Astrocyte (in vitro differentiated cells and primary cell): ENCODE measurements around the gene GMDS.

ENCODE experiments used
- EZH2 ChIP-seq: IDR thresholded peaks from 2 replicates; pipeline ENCODE4 v1.6.1; 2012; ENCODE audit warnings: mild to moderate bottlenecking, low read length, inconsistent platforms; ENCODE audit not compliant: insufficient read depth
- TF ChIP-seq, protein P1 (sequence below): IDR thresholded peaks from 2 replicates; pipeline ENCODE4 v1.5.1; 2011; ENCODE audit warnings: low read depth, mild to moderate bottlenecking, inconsistent platforms, low read length, moderate library complexity; ENCODE audit not compliant: insufficient read depth

DNA sequence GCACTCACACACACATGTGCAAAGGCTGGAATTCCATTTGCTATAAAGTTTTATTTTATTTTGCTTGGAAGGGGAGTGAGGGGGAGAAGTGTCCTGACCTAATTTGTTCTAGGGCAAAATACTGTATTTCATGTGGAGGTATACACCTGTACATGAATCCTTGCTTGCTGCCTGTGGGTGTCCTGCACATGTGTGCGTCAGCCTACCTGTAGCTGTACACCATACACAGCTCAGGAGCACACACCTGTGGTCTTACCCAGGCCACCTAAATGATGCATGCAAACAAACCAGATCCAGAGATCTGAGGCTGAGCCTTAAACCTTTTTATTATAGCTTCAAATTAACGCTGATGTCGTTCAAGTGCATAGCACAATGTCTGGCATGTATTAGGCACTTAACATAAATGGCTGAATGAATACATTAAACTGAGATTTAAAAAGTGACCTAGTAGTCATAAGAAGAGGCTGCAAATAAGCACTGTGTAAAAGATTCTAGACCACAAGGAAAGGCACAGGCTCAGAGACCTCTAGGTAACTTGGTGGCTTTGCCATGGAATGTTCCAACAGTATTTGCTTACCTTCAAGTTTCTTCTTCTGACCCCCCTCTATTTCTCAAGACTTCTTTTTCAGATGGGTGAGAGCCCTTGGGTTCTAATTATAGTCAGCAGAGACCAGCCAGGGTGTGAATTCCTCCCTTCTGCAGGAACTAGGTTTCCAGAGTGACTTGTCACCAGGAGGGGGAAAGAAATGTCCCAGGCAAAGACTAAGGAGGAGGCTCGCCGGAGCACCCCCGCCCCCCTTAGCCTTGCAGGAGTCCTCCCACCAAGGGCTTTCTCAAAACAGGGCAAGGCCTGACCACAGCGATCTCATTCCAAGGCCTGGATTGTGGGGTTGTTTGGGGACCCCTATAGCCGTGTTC lies 622.3 kb downstream of the GMDS start:
- TF ChIP-seq, protein P1, sequence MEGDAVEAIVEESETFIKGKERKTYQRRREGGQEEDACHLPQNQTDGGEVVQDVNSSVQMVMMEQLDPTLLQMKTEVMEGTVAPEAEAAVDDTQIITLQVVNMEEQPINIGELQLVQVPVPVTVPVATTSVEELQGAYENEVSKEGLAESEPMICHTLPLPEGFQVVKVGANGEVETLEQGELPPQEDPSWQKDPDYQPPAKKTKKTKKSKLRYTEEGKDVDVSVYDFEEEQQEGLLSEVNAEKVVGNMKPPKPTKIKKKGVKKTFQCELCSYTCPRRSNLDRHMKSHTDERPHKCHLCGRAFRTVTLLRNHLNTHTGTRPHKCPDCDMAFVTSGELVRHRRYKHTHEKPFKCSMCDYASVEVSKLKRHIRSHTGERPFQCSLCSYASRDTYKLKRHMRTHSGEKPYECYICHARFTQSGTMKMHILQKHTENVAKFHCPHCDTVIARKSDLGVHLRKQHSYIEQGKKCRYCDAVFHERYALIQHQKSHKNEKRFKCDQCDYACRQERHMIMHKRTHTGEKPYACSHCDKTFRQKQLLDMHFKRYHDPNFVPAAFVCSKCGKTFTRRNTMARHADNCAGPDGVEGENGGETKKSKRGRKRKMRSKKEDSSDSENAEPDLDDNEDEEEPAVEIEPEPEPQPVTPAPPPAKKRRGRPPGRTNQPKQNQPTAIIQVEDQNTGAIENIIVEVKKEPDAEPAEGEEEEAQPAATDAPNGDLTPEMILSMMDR: no peak
- no peak for TF ChIP-seq EZH2
